SU-DHL-6 (cell line): ENCODE data around the gene MAN2A2.

Experiments
- CTCF ChIP-seq: fragments of 200-600 bp; sonication (generic); IDR thresholded peaks from one replicate; pipeline ENCODE4 v1.5.1; 2017; ENCODE audit warnings: antibody characterized with exemption, mild to moderate bottlenecking, low read length, moderate library complexity; ENCODE audit not compliant: insufficient read depth, poor library complexity, severe bottlenecking
- EZH2phosphoT487 ChIP-seq: fragments of 200-600 bp; sonication (generic), shearing (Covaris generic); conservative IDR thresholded peaks from 2 replicates; pipeline ENCODE4 v1.6.1; 2018; ENCODE audit warnings: mild to moderate bottlenecking, antibody characterized with exemption, low read length, moderate library complexity, mixed read lengths

DNA sequence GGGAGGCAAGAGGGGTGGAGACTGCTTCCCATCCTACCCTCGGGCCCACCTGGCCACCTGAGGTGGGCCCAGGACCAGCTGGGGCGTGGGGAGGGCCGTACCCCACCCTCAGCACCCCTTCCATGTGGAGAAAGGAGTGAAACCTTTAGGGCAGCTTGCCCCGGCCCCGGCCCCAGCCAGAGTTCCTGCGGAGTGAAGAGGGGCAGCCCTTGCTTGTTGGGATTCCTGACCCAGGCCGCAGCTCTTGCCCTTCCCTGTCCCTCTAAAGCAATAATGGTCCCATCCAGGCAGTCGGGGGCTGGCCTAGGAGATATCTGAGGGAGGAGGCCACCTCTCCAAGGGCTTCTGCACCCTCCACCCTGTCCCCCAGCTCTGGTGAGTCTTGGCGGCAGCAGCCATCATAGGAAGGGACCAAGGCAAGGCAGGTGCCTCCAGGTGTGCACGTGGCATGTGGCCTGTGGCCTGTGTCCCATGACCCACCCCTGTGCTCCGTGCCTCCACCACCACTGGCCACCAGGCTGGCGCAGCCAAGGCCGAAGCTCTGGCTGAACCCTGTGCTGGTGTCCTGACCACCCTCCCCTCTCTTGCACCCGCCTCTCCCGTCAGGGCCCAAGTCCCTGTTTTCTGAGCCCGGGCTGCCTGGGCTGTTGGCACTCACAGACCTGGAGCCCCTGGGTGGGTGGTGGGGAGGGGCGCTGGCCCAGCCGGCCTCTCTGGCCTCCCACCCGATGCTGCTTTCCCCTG is 21.0 kb upstream of the MAN2A2 start:
- TF ChIP-seq EZH2phosphoT487 = no peak
- no peak for TF ChIP-seq CTCF
